ENCODE measurements around the gene MAML2. TPM values are rescaled to one million over a fixed set of nuclear protein-coding genes. Genes with fewer than 3 reads are reported as not detected.

MAML2 gene
- total and polyA plus RNA-seq, 4 donors, result 0.56 to 2.1 (median 1.4) TPM

- H3K9me3 ChIP-seq (ENCODE audit: control insufficient read depth in 4 of 4, low read length in 3 of 4), result no peaks in the 10 kb centered on the region
- H3K9ac ChIP-seq (ENCODE audit: low read depth in 1 of 2, low read length in 2 of 2), result no peak overlapping the region
- peaks cover 0 to 7% (median 0%) of the 10 kb centered on the region in 4 donors for H3K36me3 ChIP-seq (ENCODE audit: control insufficient read depth in 4 of 4, insufficient read depth in 3 of 4, low read depth in 1 of 4, low read length in 3 of 4)
- H3K4me3 ChIP-seq (ENCODE audit: low read depth in 1 of 3, low read length in 3 of 3), result no peak overlapping the region
- no peaks in the 10 kb centered on the region for H3K27me3 ChIP-seq (ENCODE audit: control insufficient read depth in 4 of 4, insufficient read depth in 4 of 4, low read length in 3 of 4)
- no peak for DNase-seq (ENCODE audit: low spot score)
- TF ChIP-seq SP1 (IDR thresholded peaks at IDR 0.05), result no peak
- TF ChIP-seq ZBTB33 (IDR thresholded peaks at IDR 0.05), result no peak
- TF ChIP-seq, protein P1, sequence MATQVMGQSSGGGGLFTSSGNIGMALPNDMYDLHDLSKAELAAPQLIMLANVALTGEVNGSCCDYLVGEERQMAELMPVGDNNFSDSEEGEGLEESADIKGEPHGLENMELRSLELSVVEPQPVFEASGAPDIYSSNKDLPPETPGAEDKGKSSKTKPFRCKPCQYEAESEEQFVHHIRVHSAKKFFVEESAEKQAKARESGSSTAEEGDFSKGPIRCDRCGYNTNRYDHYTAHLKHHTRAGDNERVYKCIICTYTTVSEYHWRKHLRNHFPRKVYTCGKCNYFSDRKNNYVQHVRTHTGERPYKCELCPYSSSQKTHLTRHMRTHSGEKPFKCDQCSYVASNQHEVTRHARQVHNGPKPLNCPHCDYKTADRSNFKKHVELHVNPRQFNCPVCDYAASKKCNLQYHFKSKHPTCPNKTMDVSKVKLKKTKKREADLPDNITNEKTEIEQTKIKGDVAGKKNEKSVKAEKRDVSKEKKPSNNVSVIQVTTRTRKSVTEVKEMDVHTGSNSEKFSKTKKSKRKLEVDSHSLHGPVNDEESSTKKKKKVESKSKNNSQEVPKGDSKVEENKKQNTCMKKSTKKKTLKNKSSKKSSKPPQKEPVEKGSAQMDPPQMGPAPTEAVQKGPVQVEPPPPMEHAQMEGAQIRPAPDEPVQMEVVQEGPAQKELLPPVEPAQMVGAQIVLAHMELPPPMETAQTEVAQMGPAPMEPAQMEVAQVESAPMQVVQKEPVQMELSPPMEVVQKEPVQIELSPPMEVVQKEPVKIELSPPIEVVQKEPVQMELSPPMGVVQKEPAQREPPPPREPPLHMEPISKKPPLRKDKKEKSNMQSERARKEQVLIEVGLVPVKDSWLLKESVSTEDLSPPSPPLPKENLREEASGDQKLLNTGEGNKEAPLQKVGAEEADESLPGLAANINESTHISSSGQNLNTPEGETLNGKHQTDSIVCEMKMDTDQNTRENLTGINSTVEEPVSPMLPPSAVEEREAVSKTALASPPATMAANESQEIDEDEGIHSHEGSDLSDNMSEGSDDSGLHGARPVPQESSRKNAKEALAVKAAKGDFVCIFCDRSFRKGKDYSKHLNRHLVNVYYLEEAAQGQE (IDR thresholded peaks at IDR 0.05), result no peak
- no peak for TF ChIP-seq RAD21 (IDR thresholded peaks at IDR 0.05)
- TF ChIP-seq FOXA1 (IDR thresholded peaks at IDR 0.05), result no peak
- no peak for TF ChIP-seq MAX (IDR thresholded peaks at IDR 0.05)
- TF ChIP-seq GABPA (IDR thresholded peaks at IDR 0.05 in 1 of 2, conservative IDR thresholded peaks at IDR 0.05 in 1 of 2), result no peak
- no peak for TF ChIP-seq FOXA2 (IDR thresholded peaks at IDR 0.05)
- TF ChIP-seq RXRA (IDR thresholded peaks at IDR 0.05), result no peak
- no peak for TF ChIP-seq JUND (IDR thresholded peaks at IDR 0.05)
- no peak for TF ChIP-seq NR2F2 (IDR thresholded peaks at IDR 0.05)
- TF ChIP-seq EGR1 (IDR thresholded peaks at IDR 0.05; ENCODE audit: low read depth in 2 of 2), result no peak
- TF ChIP-seq TAF1 (conservative IDR thresholded peaks at IDR 0.05), result no peak
- no peak for TF ChIP-seq HNF4G (IDR thresholded peaks at IDR 0.05)
- no peak for TF ChIP-seq CTCF (IDR thresholded peaks at IDR 0.05; ENCODE audit: low read depth, low read length, missing input control)
- TF ChIP-seq YY1 (IDR thresholded peaks at IDR 0.05), result no peak
- TF ChIP-seq, protein P2, sequence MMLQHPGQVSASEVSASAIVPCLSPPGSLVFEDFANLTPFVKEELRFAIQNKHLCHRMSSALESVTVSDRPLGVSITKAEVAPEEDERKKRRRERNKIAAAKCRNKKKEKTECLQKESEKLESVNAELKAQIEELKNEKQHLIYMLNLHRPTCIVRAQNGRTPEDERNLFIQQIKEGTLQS (IDR thresholded peaks at IDR 0.05), result no peak
- TF ChIP-seq HNF4A (conservative IDR thresholded peaks at IDR 0.05), result no peak
- WGBS, result 72% methylated on average over 2 of the region's 2 CpGs
- no peak overlapping the region for H3K27ac ChIP-seq (ENCODE audit: low read depth in 1 of 2, low read length in 2 of 2)
- no peaks in the 10 kb centered on the region for H3K4me1 ChIP-seq (ENCODE audit: control insufficient read depth in 4 of 4, insufficient read depth in 4 of 4, low read length in 3 of 4)
Observed at GRCh38 chr11:95976550-95976949, 366.4 kb downstream of the MAML2 start.

Data from liver (tissue), 9 donors.